ENCODE measurements around the gene NABP2.
A peak's percentile ranks its signal among the peaks of the same experiment; 100 is the strongest.
"Not testable (repeated sequence)": the region's sequence is repeated elsewhere in the genome, so short reads cannot be mapped to it uniquely, and the experiment has no call there.

NABP2 gene

DNA sequence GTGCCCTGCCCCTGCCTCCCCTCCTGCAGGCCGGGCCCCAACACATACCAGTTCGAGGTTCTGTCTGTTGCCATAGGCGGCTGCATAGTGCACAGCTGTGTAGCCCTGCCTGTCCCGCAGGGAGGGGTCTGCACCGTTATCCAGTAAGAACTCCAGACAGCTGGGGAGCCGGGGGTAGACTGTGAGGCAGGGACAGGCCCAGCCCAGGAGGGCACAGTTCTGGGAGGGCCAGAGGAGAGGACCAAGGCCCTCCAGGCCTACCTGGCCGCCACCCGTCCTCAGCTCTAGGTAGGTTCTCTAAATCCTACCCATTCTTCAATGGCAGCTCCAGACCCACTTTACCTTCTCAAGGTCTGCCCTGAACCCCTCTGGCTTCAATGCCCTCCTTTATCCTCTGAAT is 24.6 kb downstream of the NABP2 start:
- DNase-seq: no peak

- no peak for DNase-seq
These were observed 28.5 kb downstream of the NABP2 start for GRCh38 chr12:56252649-56253048.

GRCh38 chr12:56253091-56253490 is 28.9 kb downstream of the NABP2 start:
- DNase-seq: no peak

- no peak for DNase-seq
These were observed 31.5 kb downstream of the NABP2 start for GRCh38 chr12:56255671-56256070.

DNA sequence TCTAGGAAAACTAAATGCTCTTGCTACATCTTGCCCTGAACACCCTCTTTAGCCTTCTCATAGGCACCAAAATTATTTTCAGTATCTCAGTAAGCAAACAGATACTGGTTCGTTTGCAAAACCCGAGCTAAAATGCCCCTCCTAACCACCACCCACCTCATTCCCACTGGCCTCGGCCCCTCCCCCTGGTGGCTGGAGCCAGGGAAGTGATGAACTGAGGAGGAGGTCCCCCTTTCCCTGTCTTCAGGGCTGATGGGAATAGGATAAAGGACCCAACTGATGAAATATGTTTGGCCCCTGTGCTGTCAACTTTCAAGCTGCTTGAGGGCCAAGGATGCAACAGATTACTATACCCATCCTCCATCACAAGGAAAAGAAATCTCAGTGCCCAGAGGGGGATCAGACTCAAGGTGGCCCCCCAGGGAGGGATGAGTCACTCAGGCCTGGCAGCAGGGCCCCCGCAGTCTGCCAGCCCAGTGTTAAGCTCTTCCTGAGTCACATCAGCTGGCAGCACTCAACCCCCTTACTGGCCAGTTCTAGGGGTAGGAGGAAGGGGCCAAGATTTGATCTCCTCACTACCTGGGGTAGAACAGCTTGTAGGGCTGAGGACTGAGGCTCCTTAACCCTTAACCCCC is 32.3 kb downstream of the NABP2 start:
- DNase-seq: no peak

GRCh38 chr12:56257071-56257470 is 32.9 kb downstream of the NABP2 start:
- no peak for DNase-seq

GRCh38 chr12:56257491-56258067 is 33.4 kb downstream of the NABP2 start:
- no peak for DNase-seq

DNA sequence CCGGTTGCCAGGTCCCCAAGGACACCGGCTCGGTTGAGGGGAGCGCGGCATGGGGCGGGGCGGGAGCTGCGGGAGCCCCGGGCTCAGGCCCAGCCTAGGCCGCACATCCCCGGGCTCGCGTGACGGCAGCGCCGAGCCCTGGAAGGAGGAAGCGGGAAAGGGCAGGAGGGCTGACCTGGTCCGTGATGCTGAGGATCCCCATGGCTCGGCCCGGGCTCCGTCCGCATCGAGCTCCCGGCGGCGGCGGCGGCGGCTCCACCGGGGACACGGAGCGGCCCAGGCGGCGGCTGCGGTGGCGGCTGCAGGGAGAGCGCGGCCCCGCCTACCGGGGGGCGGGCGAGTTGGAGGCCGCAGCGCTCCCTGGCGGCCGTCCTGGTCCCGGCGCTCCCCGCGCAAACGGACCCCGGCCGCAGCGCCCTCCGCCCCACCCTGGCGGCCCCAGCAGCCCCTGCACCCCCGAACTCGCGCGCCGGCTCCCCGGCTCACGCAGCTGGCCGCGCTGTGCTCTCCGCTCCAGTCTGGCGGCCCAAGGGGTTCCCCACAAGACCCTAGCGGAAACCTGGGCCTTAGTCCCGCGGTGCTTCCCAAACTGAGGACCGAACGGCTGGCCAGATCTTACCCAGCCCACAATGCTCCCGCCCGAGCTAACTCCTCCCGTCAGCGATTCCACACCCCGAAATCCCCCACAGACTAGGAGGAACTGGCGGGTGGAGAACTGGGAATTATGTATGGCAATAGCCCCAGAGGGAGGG is 34.1 kb downstream of the NABP2 start, which contains the start of gene ANKRD52:
Gene ANKRD52, minus strand, starts transcription at position 317 of the 752 bp plus-strand sequence. Its CDS starts 115 bp downstream, at position 202.
- DNase-seq: peak; percentile 41

- no peak for DNase-seq
These were observed 34.7 kb downstream of the NABP2 start for GRCh38 chr12:56258820-56259183.

DNA sequence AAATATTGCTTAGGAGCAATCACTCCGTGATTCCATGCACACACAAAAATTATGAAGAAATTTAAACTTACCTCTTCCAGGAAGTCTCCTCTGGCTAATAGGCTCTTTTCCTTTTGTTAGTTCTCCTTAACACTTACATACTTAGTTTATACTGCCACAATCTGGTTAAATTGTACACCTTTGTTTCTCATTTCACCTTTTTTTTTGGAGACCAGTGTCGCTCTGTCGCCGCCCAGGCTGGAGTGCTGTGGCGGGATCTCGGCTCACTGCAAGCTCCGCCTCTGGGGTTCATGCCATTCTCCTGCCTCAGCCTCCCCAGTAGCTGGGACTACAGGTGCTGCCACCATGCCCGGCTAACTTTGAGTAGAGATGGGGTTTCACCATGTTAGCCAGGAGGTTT is 36.2 kb downstream of the NABP2 start:
- no peak for DNase-seq

DNA sequence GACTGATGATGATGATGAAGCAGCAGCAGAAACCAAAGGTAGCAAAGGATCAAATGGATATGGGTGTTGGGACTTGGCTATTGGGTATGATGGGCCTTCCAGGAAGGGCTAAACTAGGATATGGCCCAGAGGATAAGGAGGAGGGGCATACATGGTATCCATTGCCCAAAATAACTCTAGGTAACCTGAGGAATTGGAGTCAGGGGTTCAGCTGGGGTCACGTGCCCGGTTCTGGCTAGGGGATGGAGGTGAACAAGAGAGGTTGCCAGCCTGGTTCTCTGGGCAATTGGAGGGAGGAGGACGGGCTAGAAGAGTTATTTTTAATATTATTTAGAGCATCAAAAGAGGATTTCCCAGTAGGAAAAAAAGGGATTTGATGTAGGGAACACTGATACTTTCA is 36.8 kb downstream of the NABP2 start:
- no peak for DNase-seq

GRCh38 chr12:56261503-56262232 is 37.5 kb downstream of the NABP2 start:
- no peak for DNase-seq

DNA sequence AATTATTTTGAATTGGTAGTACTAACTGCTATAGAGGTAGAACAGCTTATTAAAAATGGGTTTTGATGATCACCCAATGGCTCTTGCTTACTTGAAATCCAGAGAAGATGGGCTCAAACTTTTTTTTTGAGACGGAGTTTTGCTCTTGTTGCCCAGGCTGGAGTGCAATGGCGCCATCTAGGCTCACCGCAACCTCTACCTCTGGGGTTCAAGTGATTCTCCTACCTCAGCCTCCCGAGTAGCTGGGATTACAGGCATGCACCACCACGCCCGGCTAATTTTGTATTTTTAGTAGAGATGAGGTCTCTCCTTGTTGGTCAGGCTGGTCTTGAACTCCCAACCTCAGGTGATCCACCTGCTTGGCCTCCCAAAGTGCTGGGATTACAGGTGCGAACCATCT is 38.8 kb downstream of the NABP2 start:
- not testable (repeated sequence) for DNase-seq

- DNase-seq: not testable (repeated sequence)
These were observed 42.0 kb downstream of the NABP2 start for GRCh38 chr12:56266068-56266692.

- DNase-seq: peak; percentile 44
These were observed 42.7 kb downstream of the NABP2 start, which contains the start of gene COQ10A for GRCh38 chr12:56266693-56267442. TSS of gene COQ10A (plus strand) at chr12:56266942. CDS start at chr12:56267119, 177 bp downstream.

- no peak for DNase-seq
These were observed 43.4 kb downstream of the NABP2 start for GRCh38 chr12:56267443-56268071.

DNA sequence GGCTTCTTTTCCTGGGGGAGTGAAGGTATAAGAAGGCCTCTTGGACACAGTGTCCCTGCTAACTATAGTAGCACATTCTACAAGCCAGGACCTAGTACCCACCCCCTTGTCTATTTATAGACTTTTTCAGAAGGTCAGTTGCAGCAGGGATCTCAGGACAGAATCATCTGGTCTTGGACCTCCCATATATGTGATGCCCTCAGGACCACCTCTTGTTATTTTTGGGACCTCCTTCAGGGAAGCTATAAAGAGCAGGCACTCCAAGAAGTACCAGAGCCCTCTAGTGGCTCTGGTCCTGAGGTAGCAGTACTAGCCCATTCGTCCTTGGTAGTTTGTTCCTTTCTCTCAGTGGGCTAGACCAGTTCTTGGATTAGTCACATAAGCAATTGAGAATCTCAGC is 46.9 kb downstream of the NABP2 start:
- DNase-seq: no peak

DNA sequence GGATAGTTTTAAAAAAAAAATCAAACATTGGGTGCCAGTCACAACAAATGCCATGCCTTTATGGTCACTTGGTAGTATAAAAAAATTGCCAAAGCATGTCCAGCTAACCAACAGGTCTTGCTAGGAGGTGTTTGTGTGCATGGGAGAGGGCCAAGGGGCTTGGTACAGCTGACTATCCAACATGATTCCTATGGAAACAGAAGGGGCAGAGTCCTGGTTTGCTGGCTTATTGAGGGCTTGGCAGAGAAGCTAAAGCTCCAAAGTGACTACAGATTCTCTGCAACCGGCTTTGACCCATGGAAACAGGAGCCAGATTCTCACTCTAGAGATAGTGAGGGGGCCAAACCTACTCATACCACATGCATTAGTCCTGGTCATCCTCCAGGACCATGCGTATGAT is 48.3 kb downstream of the NABP2 start:
- not testable (repeated sequence) for DNase-seq

DNA sequence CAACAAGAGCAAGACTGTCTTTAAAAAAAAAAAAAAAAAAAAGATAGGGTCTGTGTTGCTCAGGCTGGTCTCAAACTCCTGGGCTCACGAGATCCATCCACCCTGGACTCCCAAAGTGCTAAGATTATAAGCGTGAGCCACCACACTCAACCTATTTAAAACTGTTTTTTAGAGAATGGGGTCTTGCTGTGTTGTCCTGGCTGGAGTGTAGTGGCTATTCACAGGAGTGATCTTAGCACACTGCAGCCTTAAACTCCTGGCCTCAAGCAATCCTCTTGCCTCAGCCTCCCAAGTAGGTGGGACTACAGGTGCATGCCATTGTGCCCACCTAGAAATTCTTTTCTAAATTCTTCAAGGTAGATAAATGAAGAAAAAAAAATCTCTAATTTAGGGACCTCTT is 50.2 kb downstream of the NABP2 start:
- DNase-seq: no peak

- no peak for DNase-seq
These were observed 54.8 kb downstream of the NABP2 start for GRCh38 chr12:56278905-56279304.
